ENCODE data around the gene NXPH3. TPM values are rescaled to one million over a fixed set of nuclear protein-coding genes. Genes with fewer than 3 reads are reported as not detected.

The NXPH3 gene
- total and polyA plus RNA-seq, 2 of the 13 experiments (the other 11 are each of a cell fraction or from before 2014, with no cell fraction given), result 0.04 to 0.58 TPM

- TF ChIP-seq ZGPAT (CRISPR knock-in tag; IDR thresholded peaks at IDR 0.05), result no peak
- no peak for TF ChIP-seq RBFOX2 (IDR thresholded peaks at IDR 0.05; ENCODE audit: low read depth, low read length)
- TF ChIP-seq, protein P1, sequence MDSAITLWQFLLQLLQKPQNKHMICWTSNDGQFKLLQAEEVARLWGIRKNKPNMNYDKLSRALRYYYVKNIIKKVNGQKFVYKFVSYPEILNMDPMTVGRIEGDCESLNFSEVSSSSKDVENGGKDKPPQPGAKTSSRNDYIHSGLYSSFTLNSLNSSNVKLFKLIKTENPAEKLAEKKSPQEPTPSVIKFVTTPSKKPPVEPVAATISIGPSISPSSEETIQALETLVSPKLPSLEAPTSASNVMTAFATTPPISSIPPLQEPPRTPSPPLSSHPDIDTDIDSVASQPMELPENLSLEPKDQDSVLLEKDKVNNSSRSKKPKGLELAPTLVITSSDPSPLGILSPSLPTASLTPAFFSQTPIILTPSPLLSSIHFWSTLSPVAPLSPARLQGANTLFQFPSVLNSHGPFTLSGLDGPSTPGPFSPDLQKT (CRISPR knock-in tag; IDR thresholded peaks at IDR 0.05; ENCODE audit: borderline replicate concordance), result no peak
- TF ChIP-seq CBX2 (IDR thresholded peaks at IDR 0.05; ENCODE audit: low read depth, low read length), result no peak
- TF ChIP-seq CBX2 (CRISPR knock-in tag; IDR thresholded peaks at IDR 0.05; ENCODE audit: low read depth), result no peak
- TF ChIP-seq, protein P2, sequence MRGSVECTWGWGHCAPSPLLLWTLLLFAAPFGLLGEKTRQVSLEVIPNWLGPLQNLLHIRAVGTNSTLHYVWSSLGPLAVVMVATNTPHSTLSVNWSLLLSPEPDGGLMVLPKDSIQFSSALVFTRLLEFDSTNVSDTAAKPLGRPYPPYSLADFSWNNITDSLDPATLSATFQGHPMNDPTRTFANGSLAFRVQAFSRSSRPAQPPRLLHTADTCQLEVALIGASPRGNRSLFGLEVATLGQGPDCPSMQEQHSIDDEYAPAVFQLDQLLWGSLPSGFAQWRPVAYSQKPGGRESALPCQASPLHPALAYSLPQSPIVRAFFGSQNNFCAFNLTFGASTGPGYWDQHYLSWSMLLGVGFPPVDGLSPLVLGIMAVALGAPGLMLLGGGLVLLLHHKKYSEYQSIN (CRISPR knock-in tag; IDR thresholded peaks at IDR 0.05; ENCODE audit: borderline replicate concordance), result no peak
- TF ChIP-seq, protein P3, sequence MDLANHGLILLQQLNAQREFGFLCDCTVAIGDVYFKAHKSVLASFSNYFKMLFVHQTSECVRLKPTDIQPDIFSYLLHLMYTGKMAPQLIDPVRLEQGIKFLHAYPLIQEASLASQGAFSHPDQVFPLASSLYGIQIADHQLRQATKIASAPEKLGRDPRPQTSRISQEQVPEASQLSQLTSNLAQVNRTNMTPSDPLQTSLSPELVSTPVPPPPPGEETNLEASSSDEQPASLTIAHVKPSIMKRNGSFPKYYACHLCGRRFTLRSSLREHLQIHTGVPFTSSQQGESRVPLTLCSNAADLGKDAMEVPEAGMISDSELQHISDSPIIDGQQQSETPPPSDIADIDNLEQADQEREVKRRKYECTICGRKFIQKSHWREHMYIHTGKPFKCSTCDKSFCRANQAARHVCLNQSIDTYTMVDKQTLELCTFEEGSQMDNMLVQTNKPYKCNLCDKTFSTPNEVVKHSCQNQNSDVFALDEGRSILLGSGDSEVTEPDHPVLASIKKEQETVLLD (CRISPR knock-in tag; IDR thresholded peaks at IDR 0.05; ENCODE audit: low read depth), result no peak
- no peak for TF ChIP-seq ZBTB1 (CRISPR knock-in tag; IDR thresholded peaks at IDR 0.05; ENCODE audit: borderline replicate concordance)
- no peak for TF ChIP-seq ZNF232 (CRISPR knock-in tag; IDR thresholded peaks at IDR 0.05; ENCODE audit: borderline replicate concordance)
- TF ChIP-seq NFATC3 (CRISPR knock-in tag; IDR thresholded peaks at IDR 0.05), result no peak
- no peak for TF ChIP-seq POGK (CRISPR knock-in tag; conservative IDR thresholded peaks at IDR 0.05)
- peak; percentile 44; the same call in 1 of the 2 replicates for TF ChIP-seq ZBTB20 (CRISPR knock-in tag; IDR thresholded peaks at IDR 0.05; ENCODE audit: borderline replicate concordance, low read depth)
- TF ChIP-seq CBFB (CRISPR knock-in tag; IDR thresholded peaks at IDR 0.05), result no peak
- TF ChIP-seq FOXA3 (CRISPR knock-in tag; IDR thresholded peaks at IDR 0.05), result peak; percentile 57; the same call in 1 of the 2 replicates
- TF ChIP-seq ZSCAN31 (CRISPR knock-in tag; IDR thresholded peaks at IDR 0.05; ENCODE audit: low read depth), result no peak
- TF ChIP-seq PHF20 (CRISPR knock-in tag; IDR thresholded peaks at IDR 0.05), result no peak
- TF ChIP-seq SETDB1 (CRISPR knock-in tag; IDR thresholded peaks at IDR 0.05; ENCODE audit: borderline replicate concordance), result no peak
- no peak for TF ChIP-seq ZMYM3 (CRISPR knock-in tag; IDR thresholded peaks at IDR 0.05)
Observed at GRCh38 chr17:49530118-49530517, 45.6 kb upstream of the NXPH3 start (continued).

All from HepG2 (cell line).